HK-2 (cell line): ENCODE data around the gene ETFA.

ENCODE experiments used
- DNase-seq: peaks from one replicate; pipeline ENCODE4 v3.0.0-alpha.2; 2018; ENCODE audit not compliant: unreplicated experiment

The ETFA gene

DNA sequence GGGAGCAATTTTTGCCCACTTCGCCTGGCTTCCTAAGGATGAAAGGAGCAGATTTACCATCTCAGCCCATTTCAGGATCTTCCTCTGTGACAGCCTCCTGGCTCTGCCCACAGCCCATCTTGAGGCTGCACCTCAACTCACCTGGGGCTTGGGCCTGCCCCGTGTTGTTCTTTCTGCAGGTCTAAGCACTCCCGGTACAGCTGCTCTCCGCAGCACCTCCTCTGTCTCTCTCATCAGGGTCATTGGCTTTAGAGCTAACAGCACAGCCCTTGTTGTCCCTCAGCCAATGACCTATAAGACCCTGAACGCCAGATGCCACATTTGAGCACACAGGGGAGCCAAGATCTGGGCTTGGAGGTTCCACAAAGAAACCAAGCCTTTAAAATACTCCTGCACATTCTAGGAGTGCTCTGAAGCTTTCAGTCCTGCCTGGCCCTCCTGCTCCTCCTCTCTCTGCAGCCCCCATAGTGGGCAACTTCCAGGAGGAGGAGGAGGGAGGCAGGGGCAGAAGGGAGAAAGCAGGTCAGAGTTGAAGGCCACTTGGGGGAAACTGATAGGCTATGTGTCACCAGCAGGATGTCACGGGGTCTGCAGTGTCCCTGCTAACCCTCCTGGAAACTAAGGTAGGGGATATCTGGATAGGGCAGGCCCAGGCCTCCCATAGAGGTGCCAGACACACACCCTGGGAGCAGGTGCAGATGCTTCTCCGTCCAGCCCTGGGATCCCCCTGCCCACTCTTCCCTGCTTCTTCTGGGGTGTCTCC, 115.6 kb downstream of the ETFA start:
- no peak for DNase-seq

DNA sequence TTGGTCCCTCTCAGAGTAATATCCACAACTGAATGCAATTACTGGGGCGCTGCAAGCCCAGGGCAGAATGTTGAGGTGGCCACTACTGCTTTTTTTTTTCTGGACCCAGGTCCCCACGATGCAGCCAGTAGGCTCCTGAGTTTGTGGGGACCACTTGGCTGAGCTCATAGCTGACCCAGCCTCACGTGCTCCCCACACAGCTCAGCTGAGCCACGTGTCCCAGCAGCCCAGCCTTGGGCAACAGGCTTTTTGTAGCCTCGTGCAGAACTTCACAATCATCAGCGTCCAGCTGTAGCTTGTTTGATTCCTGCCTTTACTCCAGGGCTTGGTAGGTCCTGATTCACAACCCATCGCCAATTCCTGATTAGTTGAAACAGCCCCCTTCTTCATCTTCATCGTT, 117.3 kb downstream of the ETFA start:
- DNase-seq, result no peak

DNA sequence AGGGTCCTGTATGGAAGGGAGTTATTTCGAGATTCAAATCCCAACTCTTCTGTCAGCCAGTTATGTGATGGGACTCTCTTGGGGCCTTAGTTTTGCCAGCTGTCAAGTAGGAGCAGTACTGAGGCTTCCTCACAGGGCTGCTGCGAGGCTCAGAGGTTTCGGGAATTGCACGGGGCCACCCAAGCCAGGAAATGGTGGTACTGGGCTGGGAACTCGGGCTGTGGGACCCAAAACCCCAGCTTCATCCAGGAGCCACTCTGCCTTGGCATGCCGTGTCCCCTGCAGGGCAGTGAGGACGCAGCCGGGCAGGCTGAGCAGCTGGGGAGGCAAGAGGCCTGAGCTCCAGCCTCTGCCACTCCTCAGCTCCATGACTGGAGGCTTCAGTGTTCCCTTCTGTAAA, 118.6 kb downstream of the ETFA start:
- no peak for DNase-seq

DNA sequence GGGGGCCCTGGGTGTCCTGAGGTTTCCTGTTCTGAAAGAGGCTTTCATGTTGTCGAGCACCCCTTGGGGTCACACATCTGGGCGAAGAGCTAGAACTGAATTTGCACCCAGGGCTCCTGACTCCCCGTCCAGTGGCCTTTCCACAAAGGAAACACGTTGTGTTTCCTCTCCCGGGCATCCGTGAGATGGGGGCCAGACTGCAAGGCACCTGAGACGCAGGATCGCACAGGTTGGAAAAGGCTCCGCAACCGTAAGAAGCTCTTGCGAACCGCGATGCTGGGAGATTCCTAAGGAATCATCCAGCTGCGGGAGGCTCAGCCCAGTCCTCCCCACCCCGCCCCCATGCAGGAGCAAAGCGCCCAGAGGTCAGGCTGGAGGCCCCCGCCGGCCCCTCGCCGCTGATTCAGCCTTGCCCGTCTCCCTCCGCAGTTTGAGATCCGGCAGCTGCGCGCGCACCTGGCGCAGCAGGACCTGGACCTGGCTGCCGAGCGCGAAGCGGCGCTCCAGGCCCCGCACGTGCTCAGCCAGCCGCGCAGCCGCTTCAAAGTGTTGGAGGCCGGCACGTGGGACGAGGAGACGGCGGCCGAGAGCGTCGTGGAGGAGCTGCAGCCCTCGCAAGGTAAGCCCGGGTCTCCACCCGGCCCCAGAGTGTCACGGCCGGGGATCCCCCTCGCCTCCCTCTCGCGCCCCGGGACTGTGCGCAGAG, 119.6 kb downstream of the ETFA start:
- DNase-seq, result no peak

DNA sequence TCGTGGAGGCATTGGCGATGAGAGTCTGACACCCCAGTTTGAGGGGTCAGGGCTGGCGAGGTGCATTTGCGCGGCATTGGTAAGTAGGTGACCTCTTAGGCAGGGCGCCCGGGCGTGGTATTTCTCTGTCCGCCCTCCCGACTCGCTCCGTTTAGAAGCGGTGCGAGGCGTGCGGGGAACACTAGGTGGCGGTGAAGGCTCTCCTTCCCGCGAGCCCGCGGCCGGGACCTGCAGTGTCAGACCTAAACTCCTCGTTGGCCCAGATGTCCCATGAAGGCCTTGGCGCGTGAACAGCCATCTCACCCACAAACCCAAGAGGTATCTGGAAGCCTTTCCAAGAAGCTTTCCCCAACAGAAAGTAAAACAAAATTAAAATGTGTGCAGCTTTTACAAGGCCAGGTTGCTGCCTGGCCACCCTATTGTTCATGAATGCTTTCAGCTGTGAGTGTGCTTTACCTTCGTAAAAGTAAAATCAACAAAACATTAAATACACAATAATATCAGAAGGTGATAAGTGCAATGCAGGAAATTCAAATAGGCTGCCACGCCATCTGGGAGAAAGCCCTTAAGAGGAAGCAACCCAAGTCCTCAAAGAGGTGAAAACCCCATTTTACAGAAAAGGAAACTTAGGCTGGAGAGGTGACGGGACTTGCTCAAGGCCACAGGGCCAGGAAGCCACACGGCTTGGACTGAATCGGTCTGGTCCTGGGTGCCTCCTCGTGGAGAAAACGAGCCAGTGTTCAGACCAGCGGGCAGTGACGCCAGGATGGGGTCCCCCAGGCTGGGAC, 120.3 kb downstream of the ETFA start:
- peak; percentile 76 for DNase-seq

DNA sequence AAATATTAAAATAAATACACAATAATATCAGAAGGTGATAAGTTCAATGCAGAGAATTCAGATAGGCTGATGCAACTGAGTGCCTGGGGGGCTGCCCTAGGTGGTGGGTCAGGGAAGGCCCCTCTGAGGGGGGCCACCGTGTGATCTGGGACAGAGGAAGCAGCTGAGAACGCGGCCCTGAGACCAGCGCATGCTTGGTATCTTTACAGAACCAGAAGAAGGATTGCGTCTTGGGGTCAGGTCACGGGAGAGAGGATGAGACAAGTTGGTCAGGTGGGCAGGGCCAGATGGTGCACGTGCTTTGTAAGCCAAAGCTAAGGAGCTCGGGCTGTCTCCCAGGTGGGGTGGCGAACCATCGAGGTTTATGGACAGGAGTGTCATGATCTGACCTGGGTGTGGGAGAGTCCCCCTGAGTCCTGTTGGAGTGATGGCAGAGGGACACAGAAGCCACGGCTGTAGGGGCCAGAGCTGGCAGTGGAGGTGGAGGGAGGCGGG, 121.2 kb downstream of the ETFA start:
- no peak for DNase-seq

DNA sequence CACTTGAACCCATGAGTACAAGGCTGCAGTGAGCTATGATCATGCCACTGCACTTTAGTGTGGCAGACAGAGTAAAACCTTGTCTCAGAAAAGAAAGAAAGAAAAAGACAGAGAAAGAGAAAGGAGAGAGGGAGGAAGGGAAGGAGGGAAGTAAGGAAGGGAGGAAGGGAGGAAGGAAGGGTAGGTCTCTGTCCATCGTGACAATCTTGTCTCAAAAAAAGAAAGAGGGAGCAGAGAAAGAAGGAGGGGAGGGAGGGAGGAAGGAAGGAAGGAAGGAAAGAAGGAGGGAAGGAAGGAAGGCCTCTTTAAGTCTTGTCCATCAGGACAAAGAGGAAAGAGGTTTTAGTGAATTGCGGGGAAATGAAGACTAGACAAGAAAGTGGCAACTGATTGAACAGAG, 122.2 kb downstream of the ETFA start:
- DNase-seq, result no peak

DNA sequence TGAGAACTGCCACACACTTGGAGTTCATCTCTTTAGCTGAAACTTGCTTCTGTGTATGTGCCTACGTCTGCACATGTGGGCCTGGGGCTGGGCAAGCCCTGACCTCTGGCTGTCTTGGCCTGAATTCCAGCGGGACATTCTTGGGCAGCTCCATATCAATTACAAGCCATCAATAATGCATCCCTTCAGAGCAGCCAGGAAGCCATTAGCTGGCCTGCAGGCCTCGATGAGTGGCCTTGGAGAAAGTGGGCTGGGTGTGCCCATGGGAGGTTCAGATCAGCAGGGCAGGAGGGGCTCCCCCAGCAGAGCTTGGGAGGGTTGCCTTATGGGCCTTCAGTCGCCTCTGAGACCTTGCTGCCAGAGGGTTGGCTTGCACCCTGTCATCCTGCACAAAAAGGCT, 124.1 kb downstream of the ETFA start:
- DNase-seq, result no peak

DNA sequence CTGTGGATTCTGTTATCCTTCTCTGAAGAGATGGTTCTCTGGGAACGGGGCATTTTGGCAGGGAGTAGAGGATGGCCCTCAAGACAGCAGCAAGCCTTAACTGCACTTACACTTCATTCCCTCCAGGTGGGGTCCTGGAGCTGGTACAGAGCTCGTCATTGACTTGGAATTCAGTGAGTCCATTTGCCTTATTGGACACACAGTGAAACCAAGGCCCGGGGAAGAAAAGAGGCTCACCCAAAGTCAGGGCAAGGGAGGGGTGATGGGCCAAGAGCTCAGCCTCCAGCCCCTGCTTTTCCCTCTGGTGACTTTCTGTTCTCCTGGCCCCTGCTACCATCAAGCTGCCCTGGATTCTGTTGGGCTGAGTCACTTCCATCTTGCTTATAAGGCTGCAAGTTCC, 125.6 kb downstream of the ETFA start:
- peak; percentile 51 for DNase-seq

DNA sequence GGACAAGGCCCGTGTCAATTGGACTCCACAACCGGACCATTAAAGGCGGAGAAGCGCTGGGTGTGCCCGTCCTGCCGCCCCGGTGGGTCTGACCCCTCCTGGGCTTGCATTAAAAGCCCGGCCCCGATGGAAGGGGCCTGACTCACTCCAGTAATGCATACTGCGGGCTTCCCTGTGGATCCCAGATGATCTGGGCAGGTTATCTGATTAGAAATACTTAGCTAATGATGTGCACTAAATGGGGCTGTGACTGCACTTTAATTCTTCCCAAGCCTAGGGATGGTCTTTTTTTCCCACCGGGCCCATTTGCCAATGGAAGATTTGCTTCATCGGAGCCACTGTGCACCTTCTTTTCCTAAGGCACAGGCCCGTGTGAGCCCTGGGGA, 126.6 kb downstream of the ETFA start:
- no peak for DNase-seq

DNA sequence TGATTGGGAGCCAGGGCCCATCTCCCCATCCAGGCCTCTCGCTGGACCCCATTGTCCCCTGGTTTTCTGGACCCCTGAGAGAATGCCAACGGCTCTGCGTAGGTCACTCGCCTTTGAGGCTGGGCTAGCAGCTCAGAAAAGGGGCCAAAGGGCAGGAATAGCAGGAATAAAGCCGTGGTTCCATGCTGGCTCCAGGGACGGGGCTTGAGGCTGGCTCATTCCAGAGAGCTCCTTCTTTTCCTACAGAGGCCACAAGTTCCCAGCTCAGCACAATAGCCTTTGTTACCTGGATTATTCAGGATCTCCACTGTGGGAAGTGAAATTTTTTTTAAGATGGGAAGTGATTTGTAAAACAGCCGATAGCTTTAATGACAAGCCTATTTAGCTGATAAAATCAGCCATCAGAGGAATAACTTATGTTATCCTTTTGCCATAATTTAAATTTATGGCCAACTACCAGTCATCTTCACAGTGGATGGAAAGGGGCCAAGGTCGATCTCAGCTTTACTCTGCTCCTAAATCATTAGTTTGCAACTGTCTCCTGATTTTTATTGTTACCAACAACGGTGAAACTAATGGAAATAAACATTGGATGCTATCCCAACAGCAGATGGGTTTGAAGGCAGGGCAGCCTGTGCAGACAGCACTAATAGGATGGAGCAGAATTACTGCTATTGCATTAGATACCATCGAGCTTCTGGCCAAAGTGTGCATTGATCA, 127.2 kb downstream of the ETFA start:
- DNase-seq, result no peak

DNA sequence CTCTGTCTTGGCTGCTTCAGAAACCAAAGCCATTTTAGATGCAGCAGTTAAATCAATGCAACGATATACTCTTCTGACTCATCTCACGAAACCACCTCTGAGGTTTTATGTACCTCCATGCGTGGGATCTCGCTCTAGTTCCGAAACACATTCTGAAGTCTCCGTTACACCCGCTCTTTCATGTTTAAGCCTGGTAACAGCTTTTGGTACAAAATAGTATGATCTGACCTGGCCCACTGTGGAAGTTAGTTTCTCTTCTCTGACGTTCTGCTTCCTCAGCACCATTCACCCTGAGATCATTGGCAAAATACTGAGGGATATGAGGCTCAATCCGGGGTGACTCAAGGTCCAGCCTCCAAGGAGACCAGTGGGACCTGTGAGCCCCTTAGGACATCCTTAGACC, 129.6 kb downstream of the ETFA start:
- DNase-seq, result no peak

DNA sequence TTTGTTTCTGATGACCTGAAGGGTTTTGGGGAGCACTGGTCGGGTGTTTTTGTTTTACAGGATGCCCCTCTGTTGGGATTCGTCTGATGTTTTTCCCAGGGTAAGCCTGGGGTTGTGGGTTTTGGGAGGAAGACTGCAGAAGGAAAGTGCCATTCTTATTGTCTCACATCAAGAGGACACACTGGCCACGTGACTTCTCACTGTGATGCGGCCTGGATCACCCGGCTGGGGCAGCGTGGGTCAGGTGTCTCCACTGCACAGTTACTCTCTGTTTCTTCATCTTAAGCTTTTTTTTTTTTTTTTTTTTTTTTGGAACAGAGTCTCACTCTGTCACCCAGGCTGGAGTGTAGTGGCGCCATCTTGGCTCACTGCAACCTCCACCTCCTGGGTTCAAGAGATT, 130.9 kb downstream of the ETFA start:
- DNase-seq, result no peak

DNA sequence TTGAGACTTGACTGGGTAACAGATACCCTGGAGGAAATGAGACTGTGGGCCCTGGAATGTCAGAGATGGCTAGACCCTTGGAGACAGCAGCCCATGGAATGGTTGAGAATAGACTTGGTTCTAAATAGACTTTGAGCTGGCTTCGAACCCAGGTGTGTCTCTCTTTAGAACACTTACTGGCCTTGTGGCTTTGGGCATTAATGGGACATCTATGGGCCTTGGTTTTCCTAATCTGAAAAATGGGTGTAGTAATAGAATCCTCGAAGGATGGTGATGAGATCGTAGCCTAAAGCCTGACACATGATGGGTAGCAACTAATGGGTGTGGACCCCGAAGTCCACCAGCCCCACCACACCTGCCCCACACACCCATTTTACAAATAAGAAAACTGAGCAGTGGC, 132.2 kb downstream of the ETFA start:
- DNase-seq, result no peak

DNA sequence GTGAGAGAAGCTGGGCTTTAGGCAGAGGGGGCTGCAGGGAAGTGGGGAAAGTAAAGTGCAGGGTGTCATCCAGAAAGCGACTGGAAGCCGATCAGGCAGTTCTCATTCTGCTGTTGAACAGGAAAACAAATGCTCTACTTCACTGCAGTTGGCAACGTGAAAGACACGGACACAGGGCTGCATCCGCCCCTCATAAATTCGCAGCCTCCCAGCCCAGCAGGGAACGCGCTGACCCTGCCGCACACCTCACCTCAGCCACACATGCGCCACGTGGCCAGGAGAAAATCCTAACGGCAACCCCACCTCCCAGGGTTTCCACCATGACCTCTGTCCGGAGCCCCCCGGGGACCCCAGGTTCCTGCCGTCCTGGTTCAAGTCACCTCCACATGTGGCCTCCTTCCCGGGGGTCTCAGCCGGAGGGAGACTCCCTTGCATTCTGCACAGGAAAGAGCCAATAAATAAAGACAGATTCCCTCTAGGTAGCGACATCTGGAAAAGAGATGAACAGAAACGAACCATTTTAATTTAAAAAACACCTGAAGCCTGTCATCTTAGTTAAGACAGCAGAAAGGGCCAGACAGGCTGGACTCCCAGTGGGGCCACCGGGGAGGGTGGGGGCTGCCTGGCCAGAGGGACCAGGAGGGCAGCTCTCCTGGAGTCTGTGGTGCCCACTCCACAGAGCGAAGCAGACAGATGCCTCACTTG, 132.8 kb downstream of the ETFA start:
- no peak for DNase-seq

DNA sequence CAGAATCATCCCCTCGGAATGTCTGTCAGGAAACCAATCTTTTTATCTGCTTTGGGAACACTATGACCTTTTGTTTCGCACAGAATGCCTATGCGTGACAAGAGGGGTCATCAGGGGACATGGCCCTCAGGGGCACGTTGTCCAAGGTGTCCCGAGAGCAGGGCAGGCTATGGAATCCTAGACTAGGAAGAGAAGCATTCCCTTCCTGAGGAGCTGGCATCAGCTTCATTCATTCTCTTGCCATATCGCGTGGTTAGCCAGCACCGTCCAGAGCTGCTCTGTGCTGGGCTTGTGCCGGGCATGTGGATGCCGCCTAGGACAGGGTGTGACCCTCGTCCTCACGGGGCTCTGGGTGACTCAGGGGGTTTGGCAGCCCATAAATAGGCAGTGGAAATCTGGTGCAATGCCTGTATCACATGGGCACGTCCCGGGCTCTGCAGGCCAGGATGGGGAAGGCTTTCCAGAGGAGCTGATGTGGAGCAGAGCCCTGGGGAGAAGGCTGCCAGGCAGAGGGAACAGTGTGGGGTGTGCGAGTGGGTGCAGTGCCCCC, 133.7 kb downstream of the ETFA start:
- DNase-seq, result no peak

DNA sequence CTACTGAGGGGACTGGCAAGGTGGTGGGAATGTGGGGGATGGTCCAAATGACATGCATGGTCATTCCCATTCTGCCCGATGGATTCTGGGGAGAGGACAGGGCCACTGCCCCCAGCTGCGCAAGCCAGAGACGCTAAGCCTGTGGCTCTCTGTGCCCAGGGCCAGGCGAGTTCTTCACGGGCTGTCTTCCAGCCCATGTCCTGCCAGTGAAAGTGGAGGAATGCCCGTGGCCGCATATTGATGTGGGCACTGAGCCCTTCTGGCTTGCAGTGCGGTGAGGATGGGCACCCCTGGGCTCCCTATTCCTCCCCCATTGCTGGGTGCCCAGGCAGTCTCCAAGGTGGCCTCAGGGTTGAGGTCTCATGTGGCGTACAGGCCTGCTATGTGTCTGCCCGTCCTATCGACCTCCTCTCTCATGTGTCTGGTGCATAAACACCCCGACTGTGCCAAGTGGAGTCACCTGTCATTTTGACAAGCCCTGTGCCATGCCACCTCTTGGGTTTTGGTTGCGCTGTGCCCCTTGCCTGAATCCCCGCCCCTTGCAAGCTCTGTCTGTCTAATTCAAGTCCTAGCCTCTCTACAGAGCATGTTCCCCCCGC, 134.7 kb downstream of the ETFA start:
- no peak for DNase-seq

DNA sequence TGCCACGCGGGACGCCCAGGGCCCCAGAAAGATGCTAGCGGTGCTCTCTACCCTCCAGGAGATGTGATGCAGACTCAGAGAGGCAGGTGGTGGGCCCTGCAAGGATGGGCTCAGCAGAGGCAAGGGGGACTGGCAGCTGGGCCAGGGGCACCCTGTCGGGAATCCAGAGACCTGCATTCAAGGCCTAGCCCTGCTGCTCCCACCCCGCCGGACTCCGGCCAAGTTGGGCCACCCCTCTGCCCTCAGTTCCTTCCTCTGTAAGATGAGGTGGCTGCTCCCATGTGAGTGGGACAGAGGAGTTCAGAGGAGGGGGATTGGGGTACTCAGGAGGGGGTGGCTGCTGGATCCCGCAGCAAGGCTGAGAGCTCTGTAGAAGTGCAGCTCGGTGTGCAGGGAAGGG, 135.2 kb downstream of the ETFA start:
- DNase-seq, result no peak

DNA sequence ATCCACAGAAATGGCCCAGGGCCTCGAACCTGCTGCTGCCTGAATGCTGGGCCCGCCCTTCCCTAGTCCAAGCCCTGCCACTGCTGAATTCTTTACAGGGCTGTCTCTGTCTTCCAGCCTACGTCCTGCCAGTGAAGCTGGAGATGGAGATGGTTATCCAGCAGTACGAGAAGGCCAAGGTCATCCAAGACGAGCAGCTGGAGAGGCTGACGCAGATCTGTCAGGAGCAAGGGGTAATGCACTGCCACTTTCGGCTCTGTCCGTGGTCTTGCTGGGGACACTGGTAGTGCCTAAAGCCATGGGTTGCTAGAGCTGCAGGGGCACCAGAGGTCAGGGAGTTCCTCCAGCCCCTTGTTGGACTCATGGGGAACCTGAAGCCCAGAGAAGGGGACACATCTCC, 135.8 kb downstream of the ETFA start:
- no peak for DNase-seq

DNA sequence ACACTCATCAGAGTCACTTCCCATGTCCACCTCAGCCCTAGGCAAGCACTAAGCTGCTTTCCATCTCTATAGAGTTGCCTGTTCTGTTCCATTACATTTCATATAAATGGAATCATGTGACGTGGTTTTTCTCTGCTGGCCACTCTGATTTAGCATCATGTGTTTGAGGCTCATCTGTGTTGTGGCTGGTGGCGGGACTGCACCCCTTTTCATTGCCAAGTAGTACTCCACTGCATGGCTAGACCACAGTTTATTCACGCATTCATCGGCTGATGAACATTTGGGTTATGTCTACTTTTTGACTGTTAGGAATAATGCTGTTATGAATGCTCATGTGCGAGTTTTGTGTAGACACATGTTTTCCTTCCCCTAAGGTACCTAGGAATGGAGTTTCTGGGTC, 136.6 kb downstream of the ETFA start:
- no peak for DNase-seq
